Stimulated activated CD4-positive, alpha-beta T cell treated with anti-CD3 and anti-CD28 coated beads, Interleukin-2, amount 100 ng/mL, for 24 hours (primary cell): ENCODE data around the gene BASP1.
"Not testable (repeated sequence)": the region's sequence is repeated elsewhere in the genome, so short reads cannot be mapped to it uniquely, and the experiment has no call there.

Experiments used
- DNase-seq, 2 donors: peaks; one replicate each; pipeline ENCODE4 v3.0.0-alpha.2; 2020

The BASP1 gene

DNA sequence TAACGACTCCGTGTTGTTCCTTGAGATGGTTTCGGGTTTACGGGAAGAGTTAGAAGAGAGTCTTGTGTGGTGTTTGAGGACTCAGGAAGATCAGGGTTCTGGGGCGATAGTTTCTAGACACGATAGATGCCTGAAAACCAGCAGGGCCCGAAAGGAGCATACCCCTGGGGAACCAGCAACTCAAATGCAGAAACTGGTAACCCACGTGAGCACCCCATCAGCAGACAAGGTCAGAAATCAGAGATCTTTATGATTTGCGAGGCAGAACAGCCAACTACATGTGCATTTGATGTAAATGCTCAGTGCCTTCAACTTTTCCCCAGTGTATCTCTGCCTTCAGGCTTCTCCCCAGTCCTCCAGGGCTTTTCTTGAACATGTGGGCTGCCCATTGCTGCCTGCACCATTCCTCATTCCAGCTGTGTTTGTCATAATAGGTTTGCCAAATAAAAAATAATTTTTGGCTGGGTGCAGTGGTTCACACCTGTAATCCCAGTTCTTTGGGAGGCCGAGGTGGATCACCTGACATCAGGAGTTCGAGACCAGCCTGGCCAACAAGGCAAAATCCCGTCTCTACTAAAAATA is 75.1 kb downstream of the BASP1 start:
- DNase-seq, result no peak

DNA sequence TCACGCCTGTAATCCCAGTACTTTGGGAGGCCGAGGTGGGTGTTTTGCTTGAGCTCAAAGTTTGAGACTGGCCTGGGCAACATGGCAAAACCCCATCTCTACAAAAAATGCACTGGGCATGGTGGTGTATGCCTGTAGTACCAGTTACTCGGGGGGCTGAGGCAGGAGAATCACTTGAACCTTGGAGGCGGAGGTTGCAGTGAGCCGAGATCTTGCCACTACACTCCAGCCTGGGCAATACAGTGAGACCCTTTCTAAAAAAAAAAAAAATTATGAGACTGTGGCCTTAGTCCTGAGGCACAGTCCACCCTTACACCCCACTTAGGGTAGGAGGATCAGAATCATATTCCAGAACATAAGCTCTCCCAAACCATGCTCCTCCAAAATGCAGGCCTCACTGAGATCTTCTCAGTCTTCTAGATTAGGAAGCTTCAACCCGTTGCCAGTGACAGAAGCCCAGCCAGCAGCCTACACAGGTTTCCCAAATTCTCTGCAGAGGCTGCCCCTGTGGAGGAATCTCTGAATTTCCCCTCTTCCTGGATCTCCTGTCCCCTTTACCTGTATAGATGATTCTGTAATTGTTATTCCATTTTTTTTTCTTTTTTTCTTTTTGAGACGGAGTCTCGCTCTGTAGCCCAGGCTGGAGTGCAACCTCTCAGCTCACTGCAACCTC is 77.3 kb downstream of the BASP1 start:
- DNase-seq, result no peak

DNA sequence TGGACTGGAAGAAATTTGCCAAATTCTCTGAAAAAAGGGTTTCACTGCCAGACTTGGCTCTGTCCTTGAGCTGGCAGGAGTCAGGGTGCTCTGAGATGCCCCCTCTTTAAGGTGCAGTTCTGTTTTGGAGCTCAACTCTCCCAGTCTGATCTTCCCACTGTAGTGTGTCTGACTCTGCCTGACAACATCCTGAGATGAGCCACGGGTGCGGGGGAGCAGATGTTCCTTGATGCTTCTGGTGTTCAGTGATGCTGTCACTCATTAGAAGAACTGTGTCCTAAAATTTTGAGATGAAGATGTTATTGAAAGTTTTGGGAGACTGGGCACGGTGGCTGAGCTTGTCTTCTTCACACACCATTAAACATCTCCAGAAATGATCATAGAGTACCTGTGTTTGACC is 78.2 kb downstream of the BASP1 start:
- no peak for DNase-seq

DNA sequence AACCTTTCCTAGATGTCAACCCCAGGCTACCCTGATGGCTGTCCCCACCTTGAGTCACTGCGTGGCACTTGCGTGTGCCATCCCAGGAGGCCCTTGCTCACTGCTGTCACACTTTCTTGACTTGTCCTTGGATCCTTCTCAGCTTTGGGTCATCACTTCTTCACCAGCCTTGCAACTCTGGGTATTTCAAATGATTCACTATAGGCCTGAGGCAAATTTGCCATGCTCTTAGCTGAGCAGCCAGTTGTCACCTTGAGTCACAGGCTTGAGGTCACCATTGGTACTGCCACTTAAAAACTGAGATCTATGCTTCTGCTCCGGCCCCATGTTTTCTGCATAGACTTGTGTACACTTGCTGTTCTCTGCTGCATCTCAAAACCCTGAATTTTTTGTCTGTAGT is 84.7 kb downstream of the BASP1 start:
- DNase-seq, result no peak

DNA sequence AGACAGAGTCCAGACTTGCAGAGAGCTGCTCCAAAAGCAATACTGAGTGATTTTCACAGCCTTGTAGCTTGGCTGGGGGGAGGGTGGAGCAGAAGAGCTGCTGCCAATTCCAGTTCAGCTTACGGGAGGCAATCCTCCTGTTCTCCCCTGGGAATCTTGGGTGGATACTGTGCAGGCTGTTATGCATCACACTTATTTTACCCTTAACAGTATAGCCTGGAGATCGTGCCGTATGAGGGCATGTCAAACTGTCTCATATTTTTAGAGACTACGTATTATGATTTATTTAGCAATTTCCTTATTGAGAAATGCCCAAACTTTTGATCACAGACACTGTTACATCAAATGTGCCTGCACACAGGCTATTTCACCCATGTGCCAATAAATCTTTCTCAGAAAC is 85.2 kb downstream of the BASP1 start:
- no peak for DNase-seq

DNA sequence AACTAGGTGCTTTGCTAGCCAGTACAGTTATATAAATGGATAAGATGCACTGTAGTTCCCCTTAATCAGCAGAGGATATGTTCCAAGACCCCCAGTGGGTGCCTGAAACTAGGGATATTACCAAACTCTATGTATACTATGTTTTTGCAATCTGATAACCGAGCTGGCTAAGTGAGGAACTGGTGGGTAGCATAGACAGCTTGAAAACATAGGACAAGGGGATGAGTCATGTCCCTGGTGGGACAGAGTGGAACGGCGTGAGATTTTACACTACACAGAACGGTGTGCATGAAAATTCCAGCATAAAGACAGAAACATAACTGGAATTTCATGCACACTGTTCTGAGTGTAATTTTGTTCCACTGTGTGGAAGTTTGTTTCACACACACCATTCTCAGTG is 86.9 kb downstream of the BASP1 start:
- DNase-seq, result no peak

DNA sequence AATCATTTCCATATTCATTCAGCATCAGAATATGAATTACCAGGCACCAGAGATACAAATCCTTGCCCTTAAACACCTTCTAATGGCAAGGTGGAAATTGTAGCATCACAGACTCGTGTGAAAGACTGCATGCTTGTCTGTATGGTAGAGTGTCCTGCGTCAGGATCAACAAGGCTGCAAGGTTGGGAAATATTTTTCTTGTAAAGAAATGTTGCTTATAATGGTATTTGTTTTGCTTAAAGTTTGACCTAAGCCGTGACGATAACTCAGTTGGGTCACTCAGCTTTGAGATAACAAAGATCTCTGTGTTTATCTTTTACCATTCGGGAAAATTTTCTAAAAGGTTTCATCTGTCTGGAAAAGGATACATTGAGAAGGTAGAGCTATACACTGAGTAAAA is 87.6 kb downstream of the BASP1 start:
- DNase-seq, result no peak

DNA sequence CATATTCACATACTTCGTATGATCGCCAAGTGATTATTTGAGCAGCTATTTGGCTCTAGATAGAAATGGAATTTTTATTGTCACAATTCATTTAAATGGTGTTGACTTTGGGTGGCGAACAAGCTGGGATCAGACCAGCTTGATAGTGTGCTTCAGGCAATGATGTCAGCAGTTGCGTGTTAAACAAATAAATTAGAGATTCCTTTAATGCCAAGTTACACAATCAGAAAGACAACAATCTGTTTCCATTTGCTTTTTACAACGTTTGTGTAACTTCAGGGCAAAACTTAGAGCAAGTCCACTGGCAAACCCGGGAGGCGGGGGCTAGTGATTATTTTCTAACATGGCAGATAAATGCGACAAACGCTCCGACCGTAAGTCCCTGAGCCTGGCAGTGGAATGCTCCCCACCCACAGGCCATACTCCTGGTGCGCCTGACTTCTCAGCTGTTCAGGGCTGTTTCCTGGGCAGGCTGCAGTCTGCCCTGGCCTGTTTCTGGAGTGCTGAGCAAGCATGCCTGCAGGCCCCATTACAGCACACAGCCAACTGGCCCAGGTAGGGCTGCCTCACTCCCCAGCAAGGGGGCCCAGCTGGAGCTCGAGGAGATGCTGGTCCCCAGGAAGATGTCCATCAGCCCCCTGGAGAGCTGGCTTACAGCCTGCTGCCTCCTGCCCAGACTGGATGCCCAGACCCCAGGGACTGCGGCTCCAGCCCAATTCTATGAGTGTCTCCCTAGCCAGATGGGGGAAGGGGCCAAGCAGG is 88.7 kb downstream of the BASP1 start:
- DNase-seq, result no peak

DNA sequence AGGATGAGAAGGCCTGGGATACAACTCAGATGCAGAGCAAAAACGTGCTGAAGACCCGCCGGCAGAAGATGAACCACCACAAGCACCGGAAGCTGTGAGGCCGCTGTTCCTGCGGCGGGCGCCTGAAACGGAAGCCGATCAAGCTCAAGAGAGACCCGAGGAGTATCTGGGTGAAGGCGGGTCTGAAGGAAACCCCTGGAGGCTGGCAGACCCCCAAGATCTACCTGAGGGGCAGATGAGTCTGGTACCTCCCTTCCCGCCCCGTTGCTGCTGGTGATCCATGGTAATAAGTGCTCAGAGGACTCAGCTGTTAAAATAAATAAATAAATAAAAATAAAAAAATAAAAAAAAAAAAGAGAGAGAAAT is 89.3 kb downstream of the BASP1 start:
- DNase-seq, result no peak

DNA sequence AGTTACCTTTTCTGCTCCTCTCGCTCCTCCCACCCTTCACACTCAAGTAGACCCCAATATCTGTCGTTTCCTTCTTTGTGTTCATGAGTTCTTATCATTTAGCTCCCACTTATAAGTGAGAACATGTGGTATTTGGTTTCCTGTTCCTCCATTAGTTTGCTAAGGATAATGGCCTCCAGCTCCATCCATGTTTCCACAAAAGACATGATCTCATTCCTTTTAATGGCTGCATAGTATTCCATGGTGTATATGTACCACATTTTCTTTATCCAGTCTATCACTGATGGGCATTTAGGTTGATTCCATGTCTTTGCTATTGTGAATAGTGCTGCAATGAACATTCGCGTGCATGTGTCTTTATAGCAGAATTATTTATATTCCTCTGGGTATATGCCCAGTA is 90.0 kb downstream of the BASP1 start:
- DNase-seq, result not testable (repeated sequence)

DNA sequence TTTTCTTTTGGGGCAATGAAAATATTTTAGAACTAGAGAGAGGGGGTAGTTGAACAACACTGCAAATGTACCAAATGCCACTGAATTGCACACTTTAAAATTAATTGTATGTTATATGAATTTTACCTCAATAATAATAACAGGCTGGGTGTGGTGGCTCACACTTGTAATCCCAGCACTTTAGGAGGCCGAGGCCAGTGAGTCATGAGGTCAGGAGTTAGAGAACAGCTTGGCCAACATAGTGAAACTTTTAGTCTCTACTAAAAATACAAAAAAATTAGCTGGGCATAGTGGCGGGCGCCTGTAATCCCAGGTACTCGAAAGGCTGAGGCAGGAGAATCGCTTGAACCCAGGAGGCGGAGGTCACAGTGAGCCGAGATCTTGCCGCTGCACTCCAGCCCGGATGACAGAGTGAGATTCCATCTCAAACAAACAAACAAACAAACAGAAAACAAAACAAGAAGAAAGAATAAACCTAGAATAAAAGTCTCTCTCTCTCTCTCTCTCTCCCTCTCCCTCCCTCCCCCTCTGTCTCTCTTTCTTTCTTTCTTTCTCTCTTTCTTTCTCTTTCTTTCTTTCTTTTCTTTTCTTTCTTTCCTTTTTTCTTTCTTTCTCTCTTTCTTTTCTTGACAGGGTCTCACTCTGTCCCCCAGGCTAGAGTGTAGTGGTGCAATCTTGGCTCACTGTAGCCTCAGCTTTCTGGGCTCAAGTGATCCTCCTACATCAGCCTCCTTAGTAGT is 91.1 kb downstream of the BASP1 start:
- DNase-seq, result no peak

DNA sequence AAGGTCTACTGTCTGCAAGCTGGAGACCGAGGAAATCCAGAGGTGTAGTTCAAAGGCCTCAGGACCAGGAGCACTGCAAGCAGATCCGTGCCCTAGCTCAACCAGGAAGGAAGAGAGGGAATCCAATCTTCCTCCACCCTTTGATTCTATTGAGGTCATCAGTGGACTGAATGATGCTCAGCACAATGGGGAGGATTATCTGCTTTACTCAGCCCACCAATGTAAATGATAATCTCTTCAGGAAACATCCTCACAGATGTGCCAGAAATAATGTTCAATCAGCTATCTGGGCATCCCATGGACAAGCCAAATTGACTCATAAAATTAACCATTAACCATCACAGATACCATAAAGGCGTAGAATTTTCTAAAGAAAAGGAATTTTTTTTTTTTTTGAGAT is 92.0 kb downstream of the BASP1 start:
- DNase-seq, result no peak

DNA sequence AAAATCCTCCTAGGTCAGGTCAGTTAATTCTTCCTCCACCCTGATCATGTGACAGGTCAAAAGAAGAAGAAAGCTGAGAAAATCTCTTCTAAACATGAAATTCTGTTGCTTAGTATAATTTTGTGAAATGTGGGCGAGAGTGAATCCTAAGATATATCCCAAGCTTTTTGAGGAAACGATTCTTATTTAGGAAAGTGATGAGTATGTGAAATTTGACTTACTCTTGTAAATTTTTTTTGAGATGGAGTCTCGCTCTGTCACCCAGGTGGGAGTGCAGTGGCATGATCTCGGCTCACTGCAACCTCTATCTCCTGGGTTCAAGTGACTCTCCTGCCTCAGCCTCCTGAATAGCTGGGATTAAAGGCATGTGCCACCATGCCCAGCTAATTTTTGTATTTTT is 93.1 kb downstream of the BASP1 start:
- DNase-seq, result not testable (repeated sequence)

DNA sequence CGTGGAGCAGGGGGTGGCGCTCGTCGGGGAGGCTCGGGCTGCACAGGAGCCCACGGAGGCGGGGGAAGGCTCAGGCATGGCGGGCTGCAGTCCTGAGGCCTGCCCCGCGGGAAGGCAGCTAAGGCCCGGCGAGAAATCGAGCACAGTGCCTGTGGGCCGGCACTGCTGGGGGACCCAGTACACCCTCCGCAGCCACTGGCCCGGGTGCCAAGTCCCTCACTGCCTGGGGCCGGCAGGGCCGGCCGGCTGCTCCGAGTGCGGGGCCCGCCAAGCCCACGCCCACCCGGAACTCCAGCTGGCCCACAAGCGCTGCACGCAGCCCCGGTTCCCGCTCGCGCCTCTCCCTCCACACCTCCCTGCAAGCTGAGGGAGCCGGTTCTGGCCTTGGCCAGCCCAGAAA is 94.4 kb downstream of the BASP1 start:
- DNase-seq, result not testable (repeated sequence)

DNA sequence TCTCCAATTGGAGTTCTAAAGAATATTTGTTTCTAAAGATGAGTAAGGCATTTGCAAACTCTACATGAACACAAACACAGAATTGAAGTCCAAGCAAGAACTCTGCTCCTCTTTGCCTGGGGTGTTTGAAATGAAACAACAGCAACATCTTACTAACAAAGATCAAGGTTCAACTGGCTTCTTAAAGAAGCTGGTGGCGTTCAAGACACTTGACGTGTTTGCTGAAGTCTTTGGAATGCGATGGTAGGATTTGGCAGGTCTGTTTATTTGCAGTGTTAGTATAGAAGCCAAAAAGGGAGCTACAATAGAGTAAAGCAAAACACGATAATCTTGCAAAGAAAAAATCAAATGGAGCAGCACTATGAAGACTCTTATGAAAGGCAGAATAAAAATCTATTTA is 94.9 kb downstream of the BASP1 start:
- no peak for DNase-seq

DNA sequence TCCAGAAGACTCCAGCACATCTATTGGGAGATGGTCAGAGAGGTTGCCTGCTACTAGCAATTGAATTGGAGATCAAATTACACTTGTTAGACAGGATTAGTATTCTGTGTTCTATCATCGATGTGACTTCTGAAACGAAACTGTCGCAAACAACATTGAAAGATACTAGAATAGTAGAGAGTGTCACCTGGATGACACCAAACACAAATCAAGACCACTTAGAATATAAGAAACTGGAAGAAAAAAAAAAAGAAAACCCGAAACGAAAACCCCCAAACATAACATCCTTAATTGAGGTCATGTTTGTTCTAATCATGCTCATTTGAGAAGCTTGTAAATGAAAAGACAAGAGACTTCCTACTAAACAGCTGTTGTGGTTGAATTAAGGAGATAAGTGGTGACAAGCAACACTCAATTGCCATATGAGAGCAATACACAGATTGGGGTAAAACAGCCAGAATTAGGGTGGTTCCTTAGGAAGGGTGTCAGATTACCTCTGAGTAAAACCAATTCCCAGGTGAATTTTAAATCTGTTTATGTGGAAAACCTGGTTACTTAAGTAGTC is 97.6 kb downstream of the BASP1 start:
- no peak for DNase-seq

DNA sequence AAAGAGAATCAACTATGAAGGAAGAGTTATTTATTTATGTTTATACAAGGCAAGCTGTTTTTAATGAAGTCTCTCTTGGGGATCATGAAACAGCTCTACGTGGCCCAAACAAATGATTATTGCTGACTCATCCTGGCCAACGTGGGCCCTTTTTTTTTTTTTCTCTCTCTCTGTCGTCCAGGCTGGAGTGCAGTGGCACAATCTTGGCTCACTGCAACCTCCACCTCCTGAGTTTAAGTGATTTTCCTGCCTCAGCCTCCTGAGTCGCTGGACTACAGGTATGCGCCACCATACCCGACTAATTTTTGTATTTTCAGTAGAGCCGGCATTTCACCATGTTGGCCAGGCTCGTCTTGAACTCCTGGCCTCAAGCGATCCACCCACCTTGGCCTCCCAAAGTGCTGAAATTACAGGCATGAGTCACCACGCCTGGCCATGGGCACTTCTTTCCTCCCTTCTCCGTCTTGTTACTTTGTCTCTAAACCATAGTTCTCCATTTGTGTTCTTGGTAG is 98.3 kb downstream of the BASP1 start:
- DNase-seq, result no peak

DNA sequence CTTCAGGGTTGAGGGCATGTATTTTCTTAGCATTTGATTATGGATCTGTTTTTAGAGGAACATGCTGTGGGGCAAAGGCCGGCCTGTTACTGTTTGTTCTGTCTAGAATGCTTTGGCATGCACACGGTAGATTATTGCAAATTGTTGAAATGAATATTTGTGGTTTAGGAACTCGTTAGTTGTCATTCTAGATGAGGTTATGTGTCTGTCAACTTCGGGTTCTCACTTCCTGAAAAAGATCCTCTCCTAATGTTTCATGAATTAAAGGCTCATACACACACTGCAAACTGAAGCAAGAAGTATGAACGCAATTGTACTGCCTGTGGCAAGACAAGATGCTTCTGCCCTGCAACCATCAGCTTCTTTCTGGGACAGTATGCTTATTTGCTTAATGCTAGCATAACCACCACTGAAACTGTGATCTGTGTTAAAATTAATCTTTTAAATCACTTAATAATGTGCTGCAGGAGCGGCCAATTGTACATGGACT is 99.6 kb downstream of the BASP1 start:
- no peak for DNase-seq

DNA sequence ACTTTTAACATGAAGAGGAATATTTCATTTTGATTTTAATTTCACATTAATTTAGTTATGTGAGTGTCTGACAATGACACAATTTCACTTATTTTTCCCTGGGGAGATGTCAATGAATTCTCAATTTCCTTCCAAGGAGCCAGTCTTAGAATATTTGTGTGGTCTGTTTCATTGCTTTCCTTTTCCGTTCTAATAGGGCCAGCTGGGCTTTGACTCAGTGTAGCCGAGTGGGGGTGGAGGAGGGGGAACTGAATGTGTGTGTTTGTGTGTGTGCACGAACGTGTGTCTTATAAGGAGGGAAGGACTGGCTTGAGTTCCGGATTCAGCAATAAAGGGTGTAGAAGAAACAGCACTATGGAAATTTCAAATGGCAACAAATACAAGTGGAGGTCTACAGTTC is 100.0 kb downstream of the BASP1 start:
- DNase-seq, result no peak

DNA sequence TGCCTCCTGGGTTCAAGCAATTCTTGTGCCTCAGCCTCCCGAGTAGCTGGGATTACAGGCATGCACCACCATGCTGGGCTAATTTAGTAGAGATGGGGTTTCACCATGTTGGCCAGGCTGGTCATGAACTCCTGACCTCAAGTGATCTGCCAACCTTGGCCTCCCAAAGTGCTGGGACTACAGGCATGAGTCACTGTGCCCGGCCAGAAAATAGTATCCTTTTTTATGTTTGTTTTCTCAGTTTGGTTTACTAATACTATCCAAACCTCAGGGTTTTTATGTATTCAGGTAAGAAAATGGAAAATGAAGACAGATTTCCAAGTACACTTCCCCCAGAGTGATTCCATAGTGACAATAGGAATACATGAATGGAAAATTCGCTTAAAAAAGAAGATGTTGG is 101.7 kb downstream of the BASP1 start:
- not testable (repeated sequence) for DNase-seq

DNA sequence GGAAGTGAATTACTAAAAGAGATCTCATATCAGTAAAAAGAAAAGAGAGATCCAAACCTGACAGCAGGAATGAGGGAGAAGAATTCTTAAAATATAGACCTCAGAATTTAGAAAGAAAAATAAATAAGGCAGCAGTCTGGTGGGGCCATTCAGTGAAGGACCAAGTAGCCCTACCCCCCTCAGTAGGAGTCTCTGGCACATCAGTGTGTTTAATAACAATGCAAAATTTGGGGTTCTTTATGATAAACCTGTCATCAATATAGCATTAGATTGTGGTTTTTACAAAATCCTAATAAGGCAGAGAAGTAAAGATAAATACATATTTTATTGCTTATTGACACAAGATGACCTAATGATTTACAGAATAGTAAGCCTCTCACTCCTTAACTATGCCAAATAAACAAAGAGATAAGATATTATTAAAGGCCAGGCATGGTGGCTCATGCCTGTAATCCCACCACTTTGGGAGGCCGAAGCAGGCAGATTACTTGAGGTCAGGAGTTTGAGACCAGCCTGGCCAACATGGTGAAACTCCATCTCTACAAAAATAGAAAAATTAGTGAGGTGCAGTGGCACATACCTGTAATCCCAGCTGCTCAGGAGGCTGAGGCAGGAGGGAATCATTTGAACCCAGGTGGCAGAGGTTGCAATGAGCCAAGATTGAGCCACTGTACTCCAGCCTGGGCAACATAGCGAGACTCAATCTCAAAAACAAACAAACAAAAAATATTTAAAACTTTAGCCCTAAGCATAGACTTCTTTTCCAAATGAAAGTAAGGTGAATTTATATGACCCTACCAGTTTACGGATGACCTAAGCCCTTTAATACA is 108.6 kb downstream of the BASP1 start:
- no peak for DNase-seq
